GM21786 (cell line): ENCODE measurements around the gene PLEKHH3.

ENCODE experiments used
- ATAC-seq: cut with Tn5 transposase; IDR thresholded peaks from one replicate; pipeline ENCODE4 v1.9.1; 2021; ENCODE audit not compliant: unreplicated experiment

PLEKHH3 gene

GRCh38 chr17:42687707-42688320 lies 11.0 kb upstream of the PLEKHH3 start:
- no peak for ATAC-seq

DNA sequence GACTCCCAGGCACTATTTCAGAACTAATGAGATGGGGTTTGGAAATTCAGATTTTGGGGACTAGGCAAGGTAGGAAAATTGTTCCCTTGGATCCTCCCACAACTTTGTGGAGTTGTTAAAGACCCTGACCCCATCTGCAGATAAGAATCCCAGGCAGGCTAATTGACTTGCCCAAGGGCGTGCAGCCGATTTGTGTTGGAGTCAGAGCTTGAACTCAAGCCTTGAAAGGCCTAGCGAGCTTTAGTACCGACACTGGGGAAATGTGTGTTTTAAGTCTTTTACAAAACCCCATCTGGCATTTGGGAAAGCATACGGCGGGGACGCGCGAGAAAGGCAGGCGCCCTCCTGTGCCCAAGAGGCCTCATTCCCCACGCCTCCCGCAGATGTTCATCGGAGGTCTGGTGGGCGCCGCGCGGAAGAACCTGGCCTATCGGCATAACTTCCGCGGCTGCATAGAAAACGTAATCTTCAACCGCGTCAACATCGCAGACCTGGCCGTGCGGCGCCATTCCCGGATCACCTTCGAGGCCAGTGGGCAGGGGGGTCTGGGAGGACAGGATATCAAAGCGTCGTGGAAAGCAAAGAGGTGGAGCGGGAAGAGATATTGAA lies 9.8 kb upstream of the PLEKHH3 start:
- no peak for ATAC-seq

- ATAC-seq, result no peak
Observed at GRCh38 chr17:42685831-42686230, 9.0 kb upstream of the PLEKHH3 start.

DNA sequence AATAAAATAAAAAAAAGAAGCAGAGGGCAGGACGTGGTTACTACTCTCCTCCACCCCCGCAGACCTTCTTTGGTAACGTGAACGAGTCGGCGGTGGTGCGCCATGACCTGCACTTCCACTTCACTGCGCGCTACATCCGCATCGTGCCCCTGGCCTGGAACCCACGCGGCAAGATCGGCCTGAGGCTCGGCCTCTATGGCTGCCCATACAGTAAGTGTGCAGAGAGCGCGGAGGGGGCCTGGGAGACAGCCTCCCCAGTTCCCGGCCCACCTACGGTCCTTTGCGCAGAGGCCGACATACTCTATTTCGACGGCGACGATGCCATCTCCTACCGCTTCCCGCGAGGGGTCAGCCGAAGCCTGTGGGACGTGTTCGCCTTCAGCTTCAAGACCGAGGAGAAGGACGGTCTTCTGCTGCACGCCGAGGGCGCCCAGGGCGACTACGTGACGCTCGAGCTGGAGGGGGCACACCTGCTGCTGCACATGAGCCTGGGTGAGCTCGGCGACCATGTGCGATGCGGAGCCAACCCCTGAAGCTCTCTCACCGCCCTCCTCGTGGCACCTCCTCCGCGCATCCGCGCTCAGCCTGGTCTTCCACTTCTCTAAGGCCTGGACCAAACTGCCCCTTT lies 8.2 kb upstream of the PLEKHH3 start:
- ATAC-seq, result no peak

- no peak for ATAC-seq
Observed at GRCh38 chr17:42683407-42684034, 6.7 kb upstream of the PLEKHH3 start.

DNA sequence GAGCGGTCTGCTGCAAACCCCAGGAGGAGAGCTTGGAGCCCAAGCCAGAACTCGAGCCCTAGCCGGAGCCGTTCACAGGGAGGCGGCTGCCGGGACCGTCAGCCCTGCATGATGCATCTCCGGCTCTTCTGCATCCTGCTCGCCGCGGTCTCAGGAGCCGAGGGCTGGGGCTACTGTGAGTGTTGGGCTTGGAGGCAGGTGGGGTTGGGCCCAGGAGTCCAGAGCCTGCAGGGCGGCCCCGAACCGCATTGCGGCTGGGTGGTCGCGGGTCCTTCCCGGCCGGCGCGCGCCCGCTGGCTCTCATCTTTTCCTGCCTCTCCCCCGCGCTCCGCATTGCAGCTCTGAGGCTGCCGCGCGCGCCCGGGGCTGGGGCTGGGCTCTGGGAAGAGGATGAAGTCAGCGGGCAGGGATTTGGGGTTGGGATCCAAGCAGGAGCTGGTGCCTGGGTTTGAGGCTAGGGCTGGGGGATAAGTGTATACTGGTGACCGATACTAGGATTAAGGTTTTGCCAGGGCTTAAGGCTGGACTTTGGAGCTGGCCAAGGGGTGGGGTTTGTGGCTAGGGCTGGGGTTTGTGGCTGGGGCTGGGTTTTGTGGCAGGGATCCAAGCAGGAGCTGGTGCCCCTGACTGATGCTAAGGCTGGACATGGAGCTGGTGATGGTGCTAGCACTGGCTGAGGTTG lies 6.1 kb upstream of the PLEKHH3 start:
- no peak for ATAC-seq

DNA sequence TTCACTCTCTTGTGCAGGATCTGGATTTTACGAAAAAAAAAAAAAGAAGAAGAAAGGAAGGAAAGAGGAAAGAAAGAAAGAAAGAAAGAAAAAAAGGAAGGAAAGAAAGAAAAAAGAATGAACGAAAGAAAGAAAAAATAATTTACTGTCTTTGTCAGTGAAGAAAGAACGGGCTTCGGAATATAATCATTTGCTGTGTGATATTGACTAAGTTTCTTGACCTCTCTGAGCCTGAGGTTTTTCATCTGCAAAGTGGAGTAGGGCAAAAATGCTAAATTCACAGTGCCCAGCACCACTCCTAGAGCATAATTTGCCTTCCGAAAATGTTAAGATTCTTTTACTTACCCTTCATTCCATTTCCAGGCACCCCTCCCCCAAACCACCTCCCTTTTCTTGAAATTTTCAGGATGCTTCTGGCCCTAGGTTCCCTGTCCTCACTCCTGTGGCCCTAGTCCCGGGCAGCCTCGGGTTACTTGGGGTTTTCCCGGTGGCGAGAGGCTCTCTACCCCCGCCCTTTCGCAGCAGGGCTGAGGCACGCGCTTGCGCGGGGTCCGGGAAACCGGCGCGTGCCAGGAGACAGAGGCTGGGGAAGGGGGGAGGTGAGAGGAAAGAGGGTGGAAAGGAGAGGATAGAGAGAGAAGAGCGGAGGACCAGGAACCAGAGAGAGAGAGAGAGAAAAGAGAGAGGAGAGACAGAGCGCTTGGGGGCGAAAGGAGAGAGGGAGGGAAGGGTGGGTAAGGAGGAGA lies 5.4 kb upstream of the PLEKHH3 start, which contains the start of gene CNTNAP1:
CNTNAP1 (plus strand) TSS at position 556 of the 746 bp plus-strand sequence. CDS start 299 bp downstream, outside the sequence.
- ATAC-seq, result no peak

- ATAC-seq, result no peak
Observed at GRCh38 chr17:42680331-42680808, 3.6 kb upstream of the PLEKHH3 start.

- ATAC-seq, result no peak
Observed at GRCh38 chr17:42679492-42680330, 2.9 kb upstream of the PLEKHH3 start.

GRCh38 chr17:42678951-42679491 lies 2.2 kb upstream of the PLEKHH3 start:
- no peak for ATAC-seq

GRCh38 chr17:42677921-42678781 lies 1.4 kb upstream of the PLEKHH3 start:
- no peak for ATAC-seq

GRCh38 chr17:42677012-42677857 lies 441 bp upstream of the PLEKHH3 start:
- peak; percentile 57 for ATAC-seq

GRCh38 chr17:42675965-42676423 lies 800 bp downstream of the PLEKHH3 start:
- no peak for ATAC-seq

DNA sequence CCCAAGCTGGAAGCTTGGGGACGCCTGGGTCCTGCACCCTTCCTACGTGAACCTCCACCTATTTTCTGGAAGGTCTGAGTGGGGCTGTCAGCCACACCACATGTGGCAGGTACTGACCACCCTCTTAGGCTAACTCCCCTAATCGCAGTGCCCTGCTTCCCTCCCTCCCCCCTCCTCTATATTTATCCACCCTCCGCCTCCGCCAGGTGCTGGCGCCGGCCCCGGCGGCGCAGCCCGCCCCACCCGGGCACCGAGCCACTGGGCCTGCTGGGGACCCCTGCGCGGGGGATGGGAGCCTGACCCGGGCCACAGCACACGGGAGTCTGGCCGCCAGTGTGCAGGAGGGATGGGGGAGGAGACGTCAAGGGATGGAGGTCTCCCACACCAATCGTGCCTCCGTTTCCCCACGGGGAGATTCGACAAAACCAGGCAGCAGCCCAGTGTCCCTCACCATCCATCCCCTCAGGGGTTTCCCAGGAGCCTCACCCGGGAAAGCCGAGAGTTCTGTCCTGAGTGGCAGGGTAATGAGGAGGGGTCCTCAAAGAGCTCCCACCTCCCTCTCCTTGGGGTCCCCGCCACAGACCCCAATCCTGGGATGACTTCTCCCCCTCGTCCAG lies 1.3 kb downstream of the PLEKHH3 start:
- ATAC-seq, result no peak

DNA sequence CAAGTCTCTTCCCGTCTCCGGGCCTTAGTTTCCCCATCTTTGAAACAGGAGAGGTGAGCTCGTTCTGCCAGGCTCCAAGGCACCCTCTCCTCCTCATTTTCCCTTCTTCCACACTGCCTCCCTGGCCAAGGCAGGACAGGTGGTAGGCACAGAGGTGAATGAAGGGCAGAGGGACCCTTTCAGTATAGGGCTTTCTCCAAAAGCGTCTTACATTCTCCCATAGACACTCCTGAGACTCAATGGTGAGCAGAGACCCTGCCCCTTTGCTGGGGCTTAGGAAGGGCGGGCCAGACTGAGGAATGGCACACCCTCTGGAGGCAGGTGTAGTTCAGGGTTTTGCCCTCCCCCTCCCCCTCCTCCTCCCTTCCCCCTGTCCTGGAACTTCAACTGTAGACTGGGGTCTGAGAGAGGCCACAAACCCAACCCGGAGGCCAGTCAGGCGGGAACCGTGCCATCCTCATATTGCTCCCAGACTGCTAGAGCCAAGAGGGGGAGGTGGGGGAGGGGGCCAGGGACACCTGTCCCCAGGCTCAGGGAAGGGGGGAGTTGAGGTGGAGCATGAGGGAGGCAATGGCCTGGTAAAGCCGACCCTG lies 1.9 kb downstream of the PLEKHH3 start:
- no peak for ATAC-seq

GRCh38 chr17:42673885-42674754 lies 2.7 kb downstream of the PLEKHH3 start:
- ATAC-seq, result no peak
